HepG2 (cell line): ENCODE results near the gene MYRIP. TPM values are rescaled to one million over a fixed set of nuclear protein-coding genes. Genes with fewer than 3 reads are reported as not detected.

Source experiments
- ATAC-seq: fragments of 200-7000 bp; cut with Tn5 transposase; 3 replicates; pipeline ENCODE4 v1.9.1; 2020; ENCODE audit warnings: mild to moderate bottlenecking, moderate library complexity
- BruUV-seq: library from RNA; stranded (reverse); fragments of 400-500 nt; replicated peaks from 2 replicates; lab custom pipeline; 2021; lab: Mats Ljungman, UMichigan
- CTCF ChIA-PET: fragments of 300-600 bp; formaldehyde crosslinking; extraction: SDS; loops from one replicate; lab custom pipeline; 2021; ENCODE audit warnings: low total read pairs, inconsistent platforms, low intra/inter-chr PET ratio; lab: Yijun Ruan, JAX
- POLR2A ChIA-PET: fragments of 350-600 bp; sonication (Branson Sonifier 250); formaldehyde crosslinking; loops from one replicate; lab custom pipeline; 2020; ENCODE audit warnings: antibody characterized with exemption, inconsistent platforms; lab: Yijun Ruan, JAX
- DNase-seq: peaks from one replicate; pipeline ENCODE4 v3.0.0-alpha.2; 2015; ENCODE audit warnings: low spot score
- FAIRE-seq: peaks from 3 replicates; lab custom pipeline; 2011; peaks lifted over from hg19 to GRCh38; lab: Jason Lieb, UNC
- H2AFZ ChIP-seq: one replicate; pipeline ENCODE4 v1.6.1; 2011; ENCODE audit warnings: low read length, inconsistent platforms
- H3K27ac ChIP-seq: fragments of 300-600 bp; 3 replicates; pipeline ENCODE4 v1.8.0; 2011; ENCODE audit warnings: mixed run types, mild to moderate bottlenecking, mixed read lengths, low read length, inconsistent platforms; ENCODE audit not compliant: insufficient read depth; ENCODE audit errors: extremely low read length
- H3K27me3 ChIP-seq, 2 experiments: fragments of 200-600 bp in 1 of 2; 2 replicates in 1 of 2; 3 replicates in 1 of 2; pipeline versions ENCODE4 v1.6.0 to v1.8.0; 2011; ENCODE audit warnings: low read length in 2 of 2, mild to moderate bottlenecking in 2 of 2, moderate library complexity in 2 of 2, inconsistent platforms in 1 of 2; ENCODE audit not compliant: insufficient read depth in 2 of 2, control insufficient read depth in 1 of 2
- H3K36me3 ChIP-seq, 2 experiments: fragments of 200-600 bp in 1 of 2; replicated peaks in 1 of 2; 2 replicates in 1 of 2; 3 replicates in 1 of 2; pipeline versions ENCODE4 v1.5.1 to v1.8.0; 2011; ENCODE audit warnings: low read length in 2 of 2, inconsistent platforms in 1 of 2; ENCODE audit not compliant: insufficient read depth in 2 of 2, control insufficient read depth in 1 of 2
- H3K4me1 ChIP-seq: 2 replicates; pipeline ENCODE4 v1.5.1; 2012; ENCODE audit warnings: low read length, inconsistent platforms; ENCODE audit not compliant: insufficient read depth
- H3K4me2 ChIP-seq: 2 replicates; pipeline ENCODE4 v1.6.0; 2011; ENCODE audit warnings: low read depth, low read length, inconsistent platforms
- H3K4me3 ChIP-seq, 3 experiments: fragments of 200-600 bp in 1 of 3; sonication (generic), shearing (Covaris generic) in 1 of 3; replicated peaks in 1 of 3; 2 replicates each; pipeline ENCODE4 v1.5.1; 2011 to 2016; ENCODE audit warnings: low read length in 3 of 3, inconsistent platforms in 2 of 3, low read depth in 2 of 3, mild to moderate bottlenecking in 2 of 3, control low read depth in 1 of 3, mixed read lengths in 1 of 3; ENCODE audit not compliant: insufficient read depth in 1 of 3
- H3K79me2 ChIP-seq: one replicate; pipeline ENCODE4 v1.6.1; 2011; ENCODE audit warnings: low read length, inconsistent platforms; ENCODE audit not compliant: insufficient read depth
- H3K9ac ChIP-seq: 2 replicates; pipeline ENCODE4 v1.6.0; 2011; ENCODE audit warnings: mild to moderate bottlenecking, low read depth, low read length, inconsistent platforms; ENCODE audit not compliant: insufficient read depth
- H3K9me3 ChIP-seq: 2 replicates; pipeline ENCODE4 v1.5.1; 2012; ENCODE audit warnings: mild to moderate bottlenecking, low read length
- H4K20me1 ChIP-seq: 2 replicates; pipeline ENCODE4 v1.6.0; 2011; ENCODE audit warnings: inconsistent platforms, mild to moderate bottlenecking, low read length, moderate library complexity; ENCODE audit not compliant: insufficient read depth
- CEBPG ChIP-seq: IDR thresholded peaks from 2 replicates; pipeline ENCODE4 v1.6.1; 2016
- NFE2L1 ChIP-seq: sonication (generic); formaldehyde crosslinking; IDR thresholded peaks from 2 replicates; pipeline ENCODE4 v1.4.0; 2020; ENCODE audit warnings: missing genetic modification reagents, mild to moderate bottlenecking, borderline replicate concordance
- PHB2 ChIP-seq: fragments of 450-650 bp; IDR thresholded peaks from 2 replicates; pipeline ENCODE4 v1.6.1; 2018; ENCODE audit not compliant: partially characterized antibody
- RARG ChIP-seq: sonication (generic); formaldehyde crosslinking; IDR thresholded peaks from 2 replicates; pipeline ENCODE4 v1.4.0; 2020; ENCODE audit warnings: low read depth, mild to moderate bottlenecking, missing genetic modification reagents
- RFXAP ChIP-seq: sonication (generic); formaldehyde crosslinking; IDR thresholded peaks from 2 replicates; pipeline ENCODE4 v1.4.0; 2020; ENCODE audit warnings: missing genetic modification reagents, borderline replicate concordance
- TCF7 ChIP-seq: sonication (generic); IDR thresholded peaks from 2 replicates; pipeline ENCODE4 v1.6.1; 2016; ENCODE audit warnings: antibody characterized with exemption, low read depth
- ZBTB8A ChIP-seq: sonication (generic); formaldehyde crosslinking; IDR thresholded peaks from 2 replicates; pipeline ENCODE4 v1.4.0; 2020; ENCODE audit warnings: mild to moderate bottlenecking, low read depth, missing genetic modification reagents, borderline replicate concordance
- ZC3H4 ChIP-seq: sonication (generic); formaldehyde crosslinking; IDR thresholded peaks from 2 replicates; pipeline ENCODE4 v1.4.0; 2020; ENCODE audit warnings: missing genetic modification reagents, borderline replicate concordance
- ZFX ChIP-seq: sonication (generic); formaldehyde crosslinking; IDR thresholded peaks from 2 replicates; pipeline ENCODE4 v1.4.0; 2020; ENCODE audit warnings: mild to moderate bottlenecking, low read depth, missing genetic modification reagents, moderate library complexity
- ZNF34 ChIP-seq: sonication (generic); formaldehyde crosslinking; IDR thresholded peaks from 2 replicates; pipeline ENCODE4 v1.4.0; 2020; ENCODE audit warnings: mild to moderate bottlenecking, missing genetic modification reagents, borderline replicate concordance
- ZNF703 ChIP-seq: sonication (generic); formaldehyde crosslinking; IDR thresholded peaks from 2 replicates; pipeline ENCODE4 v1.5.1; 2020; ENCODE audit warnings: missing genetic modification reagents, mild to moderate bottlenecking, moderate library complexity, borderline replicate concordance
- ZNF766 ChIP-seq: sonication (generic); formaldehyde crosslinking; IDR thresholded peaks from 2 replicates; pipeline ENCODE4 v1.5.0; 2020; ENCODE audit warnings: missing genetic modification reagents, borderline replicate concordance
- WGBS: methylation state at CpG from one replicate; pipeline ENCODE4 v1.1.6; 2017; ENCODE audit warnings: low lambda C conversion rate; 5-methylcytosine and 5-hydroxymethylcytosine counted together
- in situ Hi-C: cut with HindIII; loops from 2 replicates; pipeline ENCODE4 v1.10.0; 2017; ENCODE audit warnings: low pct_unique_long_range_greater_than_20kb; ENCODE audit not compliant: extremely low pct_ligation_motif_present
- intact Hi-C: fragments of 100-400 bp; cut with micrococcal nuclease; formaldehyde crosslinking; loops from one replicate; pipeline ENCODE4 v1.10.0; 2022; ENCODE audit not compliant: unreplicated experiment
- polyA plus RNA-seq, 8 experiments: library from polyadenylated mRNA; depleted of rRNA in 3 of 8; stranded (reverse) in 7 of 8; unstranded in 1 of 8; fragments of >200 nt; fragmentation: Illumina TruSeq in 4 of 8; extraction: Trizol in 4 of 8; gene quantifications; 2 replicates each; pipeline versions ENCODE4 v1.2.1 to v1.2.3, GENCODE V29; 2011 to 2016; ENCODE audit warnings: low read depth in 4 of 8, missing spikeins in 1 of 8, mixed read lengths in 1 of 8; ENCODE audit not compliant: insufficient read depth in 1 of 8
- total RNA-seq, 5 experiments: library from RNA; depleted of rRNA; stranded (reverse); fragments of >200 nt; fragmentation: Illumina TruSeq; extraction: Trizol; gene quantifications; 2 replicates each; pipeline ENCODE4 v1.2.3, GENCODE V29; 2016; ENCODE audit warnings: low read depth in 1 of 5
- TF ChIP-seq, protein P1 (sequence below): sonication (generic); formaldehyde crosslinking; IDR thresholded peaks from 2 replicates; pipeline ENCODE4 v1.8.0; 2022; ENCODE audit warnings: mild to moderate bottlenecking, missing genetic modification reagents, moderate library complexity
- TF ChIP-seq, protein P2 (sequence below), 2 experiments: sonication (generic) in 1 of 2; formaldehyde crosslinking in 1 of 2; IDR thresholded peaks; 2 replicates each; pipeline versions ENCODE4 v1.6.1 to v1.9.0; 2014 to 2022; ENCODE audit warnings: antibody characterized with exemption in 1 of 2, borderline replicate concordance in 1 of 2, inconsistent platforms in 1 of 2, low read depth in 1 of 2, missing genetic modification reagents in 1 of 2
- TF ChIP-seq, protein P3 (sequence below): sonication (generic); formaldehyde crosslinking; IDR thresholded peaks from 2 replicates; pipeline ENCODE4 v1.8.1; 2022; ENCODE audit warnings: mild to moderate bottlenecking, missing genetic modification reagents
- TF ChIP-seq, protein P4 (sequence below): sonication (generic); formaldehyde crosslinking; IDR thresholded peaks from 2 replicates; pipeline ENCODE4 v1.4.0; 2020; ENCODE audit warnings: mild to moderate bottlenecking, missing genetic modification reagents, borderline replicate concordance

The MYRIP gene
- total and polyA plus RNA-seq, 2 of the 13 experiments (the other 11 are each of a cell fraction or from before 2014, with no cell fraction given) = 0.64 to 0.84 TPM

DNA sequence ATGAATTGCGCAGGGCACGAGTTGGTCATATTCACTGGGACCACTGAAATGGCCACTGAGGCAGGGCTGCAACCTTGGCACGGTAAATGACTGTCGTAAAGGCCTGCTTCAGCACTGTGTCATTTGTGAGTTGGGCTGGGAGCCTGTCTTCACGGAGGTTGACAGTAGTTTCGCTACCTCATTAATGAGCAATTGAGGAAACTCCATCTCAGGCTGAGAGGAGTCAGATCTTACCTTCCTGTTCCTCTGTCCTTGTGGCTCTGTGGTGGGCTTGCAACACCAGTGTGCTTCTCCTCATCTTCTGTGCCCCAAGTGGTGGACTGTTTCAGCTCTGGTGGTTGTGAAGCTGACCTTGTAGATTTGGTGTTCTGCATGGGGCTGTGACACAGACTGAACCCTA, 420.0 kb downstream of the MYRIP start:
- H3K4me1 ChIP-seq = no peaks in the 10 kb centered on the region
- no peak overlapping the region for H3K4me2 ChIP-seq
- H3K4me3 ChIP-seq = no peak overlapping the region
- in situ Hi-C loops = no loop called here
- ChIA-PET CTCF (no interaction called here), POLR2A (no interaction called here)
- no TSS peak for BruUV-seq
- no peak overlapping the region for H3K9ac ChIP-seq
- no peak overlapping the region for H3K27ac ChIP-seq
- ATAC-seq (no peak), FAIRE-seq (no peak), DNase-seq (no peak)
- H3K36me3 ChIP-seq = no peaks in the 10 kb centered on the region
- no peaks in the 10 kb centered on the region for H3K27me3 ChIP-seq
- no peaks in the 10 kb centered on the region for H4K20me1 ChIP-seq
- H2AFZ ChIP-seq = no peak overlapping the region
- intact Hi-C loops = no loop called here
- 70% methylated on average over 2 of the region's 6 CpGs for WGBS
- no peaks in the 10 kb centered on the region for H3K9me3 ChIP-seq
- no peaks in the 10 kb centered on the region for H3K79me2 ChIP-seq
- TF ChIP-seq, protein P1, sequence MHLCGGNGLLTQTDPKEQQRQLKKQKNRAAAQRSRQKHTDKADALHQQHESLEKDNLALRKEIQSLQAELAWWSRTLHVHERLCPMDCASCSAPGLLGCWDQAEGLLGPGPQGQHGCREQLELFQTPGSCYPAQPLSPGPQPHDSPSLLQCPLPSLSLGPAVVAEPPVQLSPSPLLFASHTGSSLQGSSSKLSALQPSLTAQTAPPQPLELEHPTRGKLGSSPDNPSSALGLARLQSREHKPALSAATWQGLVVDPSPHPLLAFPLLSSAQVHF (CRISPR knock-in tag) = no peak
- TF ChIP-seq ZC3H4 (CRISPR knock-in tag) = no peak
- TF ChIP-seq NFE2L1 (CRISPR knock-in tag) = no peak
- TF ChIP-seq RARG (CRISPR knock-in tag) = no peak
- TF ChIP-seq, protein P2, sequence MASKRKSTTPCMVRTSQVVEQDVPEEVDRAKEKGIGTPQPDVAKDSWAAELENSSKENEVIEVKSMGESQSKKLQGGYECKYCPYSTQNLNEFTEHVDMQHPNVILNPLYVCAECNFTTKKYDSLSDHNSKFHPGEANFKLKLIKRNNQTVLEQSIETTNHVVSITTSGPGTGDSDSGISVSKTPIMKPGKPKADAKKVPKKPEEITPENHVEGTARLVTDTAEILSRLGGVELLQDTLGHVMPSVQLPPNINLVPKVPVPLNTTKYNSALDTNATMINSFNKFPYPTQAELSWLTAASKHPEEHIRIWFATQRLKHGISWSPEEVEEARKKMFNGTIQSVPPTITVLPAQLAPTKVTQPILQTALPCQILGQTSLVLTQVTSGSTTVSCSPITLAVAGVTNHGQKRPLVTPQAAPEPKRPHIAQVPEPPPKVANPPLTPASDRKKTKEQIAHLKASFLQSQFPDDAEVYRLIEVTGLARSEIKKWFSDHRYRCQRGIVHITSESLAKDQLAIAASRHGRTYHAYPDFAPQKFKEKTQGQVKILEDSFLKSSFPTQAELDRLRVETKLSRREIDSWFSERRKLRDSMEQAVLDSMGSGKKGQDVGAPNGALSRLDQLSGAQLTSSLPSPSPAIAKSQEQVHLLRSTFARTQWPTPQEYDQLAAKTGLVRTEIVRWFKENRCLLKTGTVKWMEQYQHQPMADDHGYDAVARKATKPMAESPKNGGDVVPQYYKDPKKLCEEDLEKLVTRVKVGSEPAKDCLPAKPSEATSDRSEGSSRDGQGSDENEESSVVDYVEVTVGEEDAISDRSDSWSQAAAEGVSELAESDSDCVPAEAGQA (IDR thresholded peaks at IDR 0.05; ENCODE audit: low read depth) = no peak
- TF ChIP-seq, protein P2 (CRISPR knock-in tag; IDR thresholded peaks at IDR 0.05; ENCODE audit: borderline replicate concordance) = no peak
- no peak for TF ChIP-seq ZNF703 (CRISPR knock-in tag)
- no peak for TF ChIP-seq TCF7
- TF ChIP-seq, protein P3, sequence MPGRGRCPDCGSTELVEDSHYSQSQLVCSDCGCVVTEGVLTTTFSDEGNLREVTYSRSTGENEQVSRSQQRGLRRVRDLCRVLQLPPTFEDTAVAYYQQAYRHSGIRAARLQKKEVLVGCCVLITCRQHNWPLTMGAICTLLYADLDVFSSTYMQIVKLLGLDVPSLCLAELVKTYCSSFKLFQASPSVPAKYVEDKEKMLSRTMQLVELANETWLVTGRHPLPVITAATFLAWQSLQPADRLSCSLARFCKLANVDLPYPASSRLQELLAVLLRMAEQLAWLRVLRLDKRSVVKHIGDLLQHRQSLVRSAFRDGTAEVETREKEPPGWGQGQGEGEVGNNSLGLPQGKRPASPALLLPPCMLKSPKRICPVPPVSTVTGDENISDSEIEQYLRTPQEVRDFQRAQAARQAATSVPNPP = no peak
- TF ChIP-seq ZNF34 (CRISPR knock-in tag) = no peak
- no peak for TF ChIP-seq RFXAP (CRISPR knock-in tag)
- no peak for TF ChIP-seq ZNF766 (CRISPR knock-in tag)
- no peak for TF ChIP-seq ZBTB8A (CRISPR knock-in tag)
- no peak for TF ChIP-seq ZFX
- TF ChIP-seq, protein P4, sequence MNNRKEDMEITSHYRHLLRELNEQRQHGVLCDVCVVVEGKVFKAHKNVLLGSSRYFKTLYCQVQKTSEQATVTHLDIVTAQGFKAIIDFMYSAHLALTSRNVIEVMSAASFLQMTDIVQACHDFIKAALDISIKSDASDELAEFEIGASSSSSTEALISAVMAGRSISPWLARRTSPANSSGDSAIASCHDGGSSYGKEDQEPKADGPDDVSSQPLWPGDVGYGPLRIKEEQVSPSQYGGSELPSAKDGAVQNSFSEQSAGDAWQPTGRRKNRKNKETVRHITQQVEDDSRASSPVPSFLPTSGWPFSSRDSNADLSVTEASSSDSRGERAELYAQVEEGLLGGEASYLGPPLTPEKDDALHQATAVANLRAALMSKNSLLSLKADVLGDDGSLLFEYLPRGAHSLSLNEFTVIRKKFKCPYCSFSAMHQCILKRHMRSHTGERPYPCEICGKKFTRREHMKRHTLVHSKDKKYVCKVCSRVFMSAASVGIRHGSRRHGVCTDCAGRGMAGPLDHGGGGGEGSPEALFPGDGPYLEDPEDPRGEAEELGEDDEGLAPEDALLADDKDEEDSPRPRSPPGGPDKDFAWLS (CRISPR knock-in tag) = no peak
- TF ChIP-seq CEBPG (CRISPR knock-in tag) = no peak
- no peak for TF ChIP-seq PHB2
